Uterus (tissue), 4 donors: ENCODE results near the gene SSNA1. TPM values are rescaled to one million over a fixed set of nuclear protein-coding genes. Genes with fewer than 3 reads are reported as not detected.

ENCODE experiments used
- DNase-seq, 2 donors: peaks; one replicate each; pipeline ENCODE4 v3.0.0-alpha.2; 2019 to 2020
- H3K27ac ChIP-seq, 2 donors: fragments of 200-600 bp; sonication (generic); 1 replicate in 1 of 2; 2 replicates in 1 of 2; pipeline ENCODE4 v1.5.1; 2016 to 2018
- H3K27me3 ChIP-seq, 2 donors: fragments of 200-600 bp; sonication (generic); one replicate each; pipeline ENCODE4 v1.5.1; 2018 to 2019; ENCODE audit warnings: control low read depth in 1 of 2
- H3K36me3 ChIP-seq, 2 donors: fragments of 200-600 bp; sonication (generic); one replicate each; pipeline ENCODE4 v1.5.1; 2019; ENCODE audit warnings: control low read depth in 1 of 2
- H3K4me1 ChIP-seq, 2 donors: fragments of 200-600 bp; sonication (generic); one replicate each; pipeline ENCODE4 v1.5.1; 2018 to 2019; ENCODE audit warnings: control low read depth in 1 of 2
- H3K4me3 ChIP-seq, 2 donors: fragments of 200-600 bp; sonication (generic); 1 replicate in 1 of 2; 2 replicates in 1 of 2; pipeline ENCODE4 v1.5.1; 2018 to 2019; ENCODE audit warnings: mild to moderate bottlenecking in 1 of 2
- H3K9me3 ChIP-seq, 2 donors: fragments of 200-600 bp; sonication (generic); one replicate each; pipeline ENCODE4 v1.5.1; 2019; ENCODE audit warnings: control low read depth in 1 of 2
- POLR2A ChIP-seq, 2 donors: fragments of 450-650 bp; IDR thresholded peaks; one replicate each; pipeline ENCODE4 v1.6.1; 2016; ENCODE audit warnings: antibody characterized with exemption in 2 of 2, mild to moderate bottlenecking in 1 of 2, moderate library complexity in 1 of 2
- intact Hi-C: fragments of 100-400 bp; cut with DNase I; formaldehyde crosslinking; loops from one replicate; pipeline ENCODE4 v1.15.1; 2023; ENCODE audit warnings: low total_unique reads
- total RNA-seq, 4 donors: library from RNA; depleted of rRNA in 3 of 4; stranded (reverse); fragments of >200 nt in 3 of 4; gene quantifications; one replicate each; pipeline versions ENCODE4 v1.1.0 to v1.2.4, GENCODE V29; 2014 to 2023
- TF ChIP-seq, protein P1 (sequence below), 4 experiments: fragments of 200-600 bp in 2 of 4; fragments of 450-650 bp in 2 of 4; sonication (generic) in 2 of 4; IDR thresholded peaks; one replicate each; pipeline ENCODE4 v1.5.1; 2016 to 2019; ENCODE audit warnings: antibody characterized with exemption in 4 of 4, mild to moderate bottlenecking in 2 of 4, moderate library complexity in 1 of 4
- donor health status: DM: yes; HTN: yes; CAD: no.

Gene SSNA1
- total RNA-seq, 4 donors from 2014 or later = 17.1 to 47.1 (median 40.6) TPM

DNA sequence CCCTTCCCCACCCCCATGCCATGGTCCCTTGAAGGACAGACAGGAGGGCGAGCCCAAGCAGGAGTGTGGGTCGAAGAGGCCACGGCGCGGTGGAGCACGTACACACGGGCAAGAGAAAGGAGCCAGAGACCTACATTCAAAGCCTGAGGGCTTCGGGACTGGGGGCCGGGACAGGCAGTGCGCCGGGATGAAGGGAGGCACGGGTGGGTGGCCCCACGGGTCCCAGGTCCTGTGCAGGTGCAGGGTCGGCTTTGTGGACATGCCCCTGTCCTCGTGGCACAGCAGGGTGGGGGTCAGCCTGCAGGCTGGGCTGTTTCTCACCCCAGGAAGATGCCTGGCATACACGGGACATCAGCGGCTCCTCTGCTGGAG is 28.4 kb upstream of the SSNA1 start:
- no peak for DNase-seq
- Histone ChIP-seq H3K9me3 (no peaks in the 10 kb centered on the region), H3K27me3 (peaks cover 36 to 76% of the 10 kb centered on the region in 2 donors), H3K4me3 (no peak overlapping the region), H3K36me3 (no peaks in the 10 kb centered on the region), H3K27ac (no peak overlapping the region), H3K4me1 (peaks cover 0 to 17% of the 10 kb centered on the region in 2 donors)
- TF ChIP-seq, protein P1, sequence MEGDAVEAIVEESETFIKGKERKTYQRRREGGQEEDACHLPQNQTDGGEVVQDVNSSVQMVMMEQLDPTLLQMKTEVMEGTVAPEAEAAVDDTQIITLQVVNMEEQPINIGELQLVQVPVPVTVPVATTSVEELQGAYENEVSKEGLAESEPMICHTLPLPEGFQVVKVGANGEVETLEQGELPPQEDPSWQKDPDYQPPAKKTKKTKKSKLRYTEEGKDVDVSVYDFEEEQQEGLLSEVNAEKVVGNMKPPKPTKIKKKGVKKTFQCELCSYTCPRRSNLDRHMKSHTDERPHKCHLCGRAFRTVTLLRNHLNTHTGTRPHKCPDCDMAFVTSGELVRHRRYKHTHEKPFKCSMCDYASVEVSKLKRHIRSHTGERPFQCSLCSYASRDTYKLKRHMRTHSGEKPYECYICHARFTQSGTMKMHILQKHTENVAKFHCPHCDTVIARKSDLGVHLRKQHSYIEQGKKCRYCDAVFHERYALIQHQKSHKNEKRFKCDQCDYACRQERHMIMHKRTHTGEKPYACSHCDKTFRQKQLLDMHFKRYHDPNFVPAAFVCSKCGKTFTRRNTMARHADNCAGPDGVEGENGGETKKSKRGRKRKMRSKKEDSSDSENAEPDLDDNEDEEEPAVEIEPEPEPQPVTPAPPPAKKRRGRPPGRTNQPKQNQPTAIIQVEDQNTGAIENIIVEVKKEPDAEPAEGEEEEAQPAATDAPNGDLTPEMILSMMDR (IDR thresholded peaks at IDR 0.05) = no peak
- TF ChIP-seq POLR2A (IDR thresholded peaks at IDR 0.05) = no peak
- intact Hi-C loops = no loop called here

DNA sequence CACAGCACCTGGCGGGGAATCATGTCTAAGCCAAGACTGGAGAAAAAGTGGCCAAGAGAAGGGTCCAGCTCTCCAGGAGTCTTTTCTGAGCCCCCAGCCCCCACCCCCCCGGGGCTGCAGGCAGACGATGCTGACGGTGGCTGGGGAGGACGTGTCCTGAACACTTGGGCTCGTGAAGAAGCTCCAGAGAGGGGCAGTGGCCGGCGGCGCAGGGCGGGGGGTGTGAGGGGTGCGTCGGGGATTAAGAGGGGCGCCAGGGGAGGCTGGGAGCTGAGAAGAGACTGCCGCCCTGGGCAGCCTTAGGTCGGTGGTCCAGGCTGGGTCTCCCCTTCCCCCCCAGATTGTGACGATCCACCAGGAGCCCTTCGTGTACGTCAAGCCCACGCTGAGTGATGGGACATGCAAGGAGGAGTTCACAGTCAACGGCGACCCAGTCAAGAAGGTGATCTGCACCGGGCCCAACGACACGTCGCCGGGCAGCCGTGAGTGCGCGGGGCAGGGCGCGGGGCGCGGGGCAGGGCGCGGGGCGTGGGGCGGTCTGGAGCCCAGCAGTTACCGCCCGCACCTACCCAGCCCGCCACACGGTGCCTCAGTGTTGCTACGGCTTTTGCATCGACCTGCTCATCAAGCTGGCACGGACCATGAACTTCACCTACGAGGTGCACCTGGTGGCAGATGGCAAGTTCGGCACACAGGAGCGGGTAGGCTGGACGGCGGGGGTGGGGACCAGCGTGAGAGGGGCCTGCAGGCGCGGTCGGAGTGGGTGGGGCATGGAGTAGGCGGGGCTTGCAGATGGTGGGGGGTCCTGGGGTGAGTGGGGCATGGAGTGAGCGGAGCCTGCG is 27.5 kb upstream of the SSNA1 start:
- TF ChIP-seq POLR2A (IDR thresholded peaks at IDR 0.05) = no peak
- TF ChIP-seq, protein P1 (IDR thresholded peaks at IDR 0.05) = no peak
- peaks cover 36 to 78% of the 10 kb centered on the region in 2 donors for H3K27me3 ChIP-seq
- H3K36me3 ChIP-seq = no peaks in the 10 kb centered on the region
- DNase-seq = no peak
- no peak overlapping the region for H3K27ac ChIP-seq
- intact Hi-C loops = no loop called here
- H3K4me3 ChIP-seq = no peak overlapping the region
- H3K9me3 ChIP-seq = no peaks in the 10 kb centered on the region
- H3K4me1 ChIP-seq = peaks cover 0 to 17% of the 10 kb centered on the region in 2 donors

DNA sequence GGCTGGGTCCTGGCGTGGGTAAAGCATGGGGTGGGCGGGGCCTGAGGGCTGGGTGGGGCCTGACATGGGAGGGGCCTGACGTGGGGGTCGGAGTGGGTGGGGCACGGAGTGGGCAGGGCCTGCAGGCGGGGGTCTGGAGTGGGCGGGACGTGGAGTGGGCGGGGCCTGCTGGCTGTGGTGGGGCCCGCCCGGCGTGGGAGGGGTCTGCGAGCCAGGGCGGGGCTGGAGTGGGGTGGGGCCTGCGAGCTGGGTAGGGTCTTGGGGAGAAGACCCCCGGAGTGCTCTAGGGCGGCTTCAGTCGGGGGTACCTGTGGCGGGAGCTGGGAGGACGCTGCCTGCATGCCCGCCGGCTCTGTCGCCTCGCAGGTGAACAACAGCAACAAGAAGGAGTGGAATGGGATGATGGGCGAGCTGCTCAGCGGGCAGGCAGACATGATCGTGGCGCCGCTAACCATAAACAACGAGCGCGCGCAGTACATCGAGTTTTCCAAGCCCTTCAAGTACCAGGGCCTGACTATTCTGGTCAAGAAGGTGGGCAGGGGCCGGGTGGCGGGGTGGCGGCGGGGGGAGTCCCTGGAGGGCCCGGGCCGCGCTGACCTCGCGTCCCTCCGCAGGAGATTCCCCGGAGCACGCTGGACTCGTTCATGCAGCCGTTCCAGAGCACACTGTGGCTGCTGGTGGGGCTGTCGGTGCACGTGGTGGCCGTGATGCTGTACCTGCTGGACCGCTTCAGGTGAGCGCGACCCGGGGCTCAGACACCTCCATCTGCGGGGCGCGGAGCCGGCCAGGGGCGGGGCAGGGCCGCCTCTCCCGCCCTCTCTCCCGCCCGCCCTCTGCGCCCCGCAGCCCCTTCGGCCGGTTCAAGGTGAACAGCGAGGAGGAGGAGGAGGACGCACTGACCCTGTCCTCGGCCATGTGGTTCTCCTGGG is 26.7 kb upstream of the SSNA1 start:
- H3K4me3 ChIP-seq = no peak overlapping the region
- peaks cover 37 to 86% of the 10 kb centered on the region in 2 donors for H3K27me3 ChIP-seq
- peaks cover 0 to 17% of the 10 kb centered on the region in 2 donors for H3K4me1 ChIP-seq
- no peaks in the 10 kb centered on the region for H3K9me3 ChIP-seq
- H3K27ac ChIP-seq = no peak overlapping the region
- DNase-seq = no peak
- intact Hi-C loops = no loop called here
- TF ChIP-seq, protein P1 (IDR thresholded peaks at IDR 0.05) = no peak
- TF ChIP-seq POLR2A (IDR thresholded peaks at IDR 0.05) = no peak
- H3K36me3 ChIP-seq = no peaks in the 10 kb centered on the region

DNA sequence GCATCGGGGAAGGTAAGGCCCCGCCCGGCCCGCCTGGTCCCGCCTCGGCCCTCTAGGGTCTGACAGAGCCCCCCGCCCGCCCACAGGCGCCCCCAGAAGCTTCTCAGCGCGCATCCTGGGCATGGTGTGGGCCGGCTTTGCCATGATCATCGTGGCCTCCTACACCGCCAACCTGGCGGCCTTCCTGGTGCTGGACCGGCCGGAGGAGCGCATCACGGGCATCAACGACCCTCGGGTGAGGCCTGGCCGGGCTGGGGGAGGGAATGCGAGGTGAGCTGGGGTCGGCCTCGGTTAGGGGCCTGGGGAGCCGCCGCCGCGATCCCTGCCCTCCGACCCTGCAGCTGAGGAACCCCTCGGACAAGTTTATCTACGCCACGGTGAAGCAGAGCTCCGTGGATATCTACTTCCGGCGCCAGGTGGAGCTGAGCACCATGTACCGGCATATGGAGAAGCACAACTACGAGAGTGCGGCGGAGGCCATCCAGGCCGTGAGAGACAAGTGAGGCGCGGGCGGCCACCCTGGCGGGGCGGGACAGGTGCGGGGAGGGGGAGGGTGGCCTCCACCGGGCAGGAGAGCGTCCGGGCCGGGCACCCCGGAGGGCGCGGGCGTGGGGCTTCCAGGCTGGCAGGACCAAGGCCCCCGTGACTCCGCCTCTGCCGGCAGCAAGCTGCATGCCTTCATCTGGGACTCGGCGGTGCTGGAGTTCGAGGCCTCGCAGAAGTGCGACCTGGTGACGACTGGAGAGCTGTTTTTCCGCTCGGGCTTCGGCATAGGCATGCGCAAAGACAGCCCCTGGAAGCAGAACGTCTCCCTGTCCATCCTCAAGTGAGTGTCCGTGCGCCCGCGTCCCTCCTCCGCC is 25.7 kb upstream of the SSNA1 start:
- H3K27ac ChIP-seq = no peak overlapping the region
- H3K36me3 ChIP-seq = no peaks in the 10 kb centered on the region
- TF ChIP-seq, protein P1 (IDR thresholded peaks at IDR 0.05) = no peak
- TF ChIP-seq POLR2A (IDR thresholded peaks at IDR 0.05) = no peak
- intact Hi-C loops = no loop called here
- peaks cover 0 to 19% of the 10 kb centered on the region in 2 donors for H3K4me1 ChIP-seq
- no peak for DNase-seq
- no peak overlapping the region for H3K4me3 ChIP-seq
- peaks cover 43 to 87% of the 10 kb centered on the region in 2 donors for H3K27me3 ChIP-seq
- H3K9me3 ChIP-seq = no peaks in the 10 kb centered on the region
